Measurements from ENCODE around the gene INPPL1.
"Not testable (repeated sequence)": the region's sequence is repeated elsewhere in the genome, so short reads cannot be mapped to it uniquely, and the experiment has no call there.

The INPPL1 gene

DNA sequence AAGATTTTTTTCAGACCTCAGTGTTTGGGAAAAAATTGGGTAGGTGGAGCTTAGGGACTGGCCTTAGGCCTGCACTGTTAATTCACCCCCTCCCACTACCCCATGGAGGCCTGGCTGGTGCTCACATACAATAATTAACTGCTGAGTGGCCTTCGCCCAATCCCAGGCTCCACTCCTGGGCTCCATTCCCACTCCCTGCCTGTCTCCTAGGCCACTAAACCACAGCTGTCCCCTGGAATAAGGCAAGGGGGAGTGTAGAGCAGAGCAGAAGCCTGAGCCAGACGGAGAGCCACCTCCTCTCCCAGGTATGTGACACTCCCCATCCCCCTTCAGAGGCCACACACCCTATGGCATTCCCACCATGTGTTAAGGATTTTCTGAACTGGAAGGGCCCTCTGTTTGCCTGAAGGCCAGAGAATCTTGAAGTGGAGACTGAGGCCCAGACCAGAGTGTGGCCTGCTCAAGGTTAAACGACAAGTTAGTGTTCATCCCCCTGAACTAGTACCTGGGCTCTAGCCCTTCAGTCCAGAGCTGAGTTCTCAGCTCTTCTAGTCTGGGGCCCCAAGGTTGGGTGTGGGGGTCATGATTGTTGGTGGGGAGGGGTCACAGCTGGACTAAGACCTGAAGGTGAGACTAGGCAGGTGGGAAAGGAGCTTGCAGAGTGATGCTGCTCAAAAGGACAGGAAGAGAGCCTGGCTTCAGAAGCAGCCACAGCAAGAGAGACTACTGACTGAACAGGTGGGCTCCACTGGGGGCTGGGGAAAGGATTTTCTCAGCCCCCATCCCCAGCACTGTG is 34.9 kb upstream of the INPPL1 start:
- H3K27me3 ChIP-seq: no peaks in the 10 kb centered on the region
- H3K4me2 ChIP-seq: no peak overlapping the region
- no peaks in the 10 kb centered on the region for H3K36me3 ChIP-seq
- no peak for TF ChIP-seq Cebpa-rat (IDR thresholded peaks at IDR 0.05)
- H3K4me3 ChIP-seq: no peak overlapping the region
- no peaks in the 10 kb centered on the region for H4K20me1 ChIP-seq
- peaks cover 15% of the 10 kb centered on the region; the same call in 1 of the 2 replicates for H3K4me1 ChIP-seq
- no peaks in the 10 kb centered on the region for H3K9me3 ChIP-seq
- H3K27ac ChIP-seq: no peak overlapping the region
- H3K9ac ChIP-seq: no peak overlapping the region

DNA sequence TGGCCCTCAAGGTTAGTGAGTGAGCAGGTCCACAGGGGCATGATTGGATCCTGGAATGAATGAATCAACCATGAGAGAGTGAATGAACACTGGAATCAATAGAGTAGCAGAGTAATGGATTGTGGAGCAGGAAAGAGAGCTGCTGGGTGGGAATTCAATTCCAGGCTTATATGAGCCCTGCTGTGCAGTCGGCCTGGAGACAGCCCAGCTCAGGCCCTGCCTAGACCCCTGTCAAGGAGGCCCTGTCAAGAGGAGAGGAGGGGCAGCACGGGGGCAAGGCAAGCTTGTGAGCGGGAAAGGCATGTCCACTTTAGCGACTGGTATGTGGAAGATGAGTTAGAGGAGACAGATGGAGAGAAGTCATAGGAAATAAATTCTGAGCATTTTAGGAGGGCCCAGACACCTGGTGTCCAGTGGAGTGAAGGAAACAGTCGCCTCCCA is 33.9 kb upstream of the INPPL1 start:
- H3K9me3 ChIP-seq: no peaks in the 10 kb centered on the region

DNA sequence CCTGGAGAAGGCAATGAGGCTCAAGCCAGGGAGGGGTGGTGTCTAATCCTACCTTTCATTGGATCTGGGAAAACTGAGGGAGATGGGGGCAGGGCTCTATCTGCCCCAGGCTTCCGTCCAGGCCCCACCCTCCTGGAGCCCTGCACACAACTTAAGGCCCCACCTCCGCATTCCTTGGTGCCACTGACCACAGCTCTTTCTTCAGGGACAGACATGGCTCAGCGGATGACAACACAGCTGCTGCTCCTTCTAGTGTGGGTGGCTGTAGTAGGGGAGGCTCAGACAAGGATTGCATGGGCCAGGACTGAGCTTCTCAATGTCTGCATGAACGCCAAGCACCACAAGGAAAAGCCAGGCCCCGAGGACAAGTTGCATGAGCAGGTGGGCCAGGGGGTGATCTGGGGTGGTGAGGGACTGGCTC is 32.6 kb upstream of the INPPL1 start, which contains the start of gene FOLR1:
FOLR1 (plus strand) TSS at position 180 of the 421 bp plus-strand sequence; CDS start at position 214, 34 bp downstream.
- TF ChIP-seq Cebpa-rat (IDR thresholded peaks at IDR 0.05): no peak
- Histone ChIP-seq H3K4me2 (no peak within 1 kb of the TSS), H3K36me3 (no peaks in the 10 kb centered on the region), H3K4me1 (peaks cover 15% of the 10 kb centered on the region; the same call in 1 of the 2 replicates), H4K20me1 (no peaks in the 10 kb centered on the region), H3K9me3 (no peaks in the 10 kb centered on the region), H3K27ac (no peak within 1 kb of the TSS), H3K27me3 (no peaks in the 10 kb centered on the region), H3K9ac (no peak within 1 kb of the TSS), H3K4me3 (no peak within 1 kb of the TSS)

More for the DNA sequence above, 33.9 kb upstream of the INPPL1 start:
- Histone ChIP-seq H3K4me2 (no peak overlapping the region), H3K27ac (no peak overlapping the region), H3K27me3 (no peaks in the 10 kb centered on the region), H3K4me3 (no peak overlapping the region), H3K4me1 (peaks cover 15% of the 10 kb centered on the region; the same call in 1 of the 2 replicates), H4K20me1 (no peaks in the 10 kb centered on the region), H3K9ac (no peak overlapping the region), H3K36me3 (no peaks in the 10 kb centered on the region)
- TF ChIP-seq Cebpa-rat (IDR thresholded peaks at IDR 0.05): no peak

DNA sequence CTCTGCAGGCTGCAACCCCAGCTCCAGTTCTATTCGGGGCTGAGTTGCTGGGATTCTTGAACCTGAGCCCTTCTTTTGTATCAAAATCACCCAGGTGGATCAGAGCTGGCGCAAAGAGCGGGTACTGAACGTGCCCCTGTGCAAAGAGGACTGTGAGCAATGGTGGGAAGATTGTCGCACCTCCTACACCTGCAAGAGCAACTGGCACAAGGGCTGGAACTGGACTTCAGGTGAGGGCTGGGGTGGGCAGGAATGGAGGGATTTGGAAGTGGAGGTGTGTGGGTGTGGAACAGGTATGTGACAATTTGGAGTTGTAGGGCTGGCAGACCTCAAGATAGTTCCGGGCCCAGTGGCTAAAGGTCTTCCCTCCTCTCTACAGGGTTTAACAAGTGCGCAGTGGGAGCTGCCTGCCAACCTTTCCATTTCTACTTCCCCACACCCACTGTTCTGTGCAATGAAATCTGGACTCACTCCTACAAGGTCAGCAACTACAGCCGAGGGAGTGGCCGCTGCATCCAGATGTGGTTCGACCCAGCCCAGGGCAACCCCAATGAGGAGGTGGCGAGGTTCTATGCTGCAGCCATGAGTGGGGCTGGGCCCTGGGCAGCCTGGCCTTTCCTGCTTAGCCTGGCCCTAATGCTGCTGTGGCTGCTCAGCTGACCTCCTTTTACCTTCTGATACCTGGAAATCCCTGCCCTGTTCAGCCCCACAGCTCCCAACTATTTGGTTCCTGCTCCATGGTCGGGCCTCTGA is 28.9 kb upstream of the INPPL1 start:
- Histone ChIP-seq H4K20me1 (no peaks in the 10 kb centered on the region), H3K4me2 (no peak overlapping the region), H3K9ac (no peak overlapping the region), H3K27ac (no peak overlapping the region), H3K4me3 (no peak overlapping the region), H3K9me3 (no peaks in the 10 kb centered on the region), H3K4me1 (peaks cover 11% of the 10 kb centered on the region; the same call in 1 of the 2 replicates), H3K36me3 (no peaks in the 10 kb centered on the region), H3K27me3 (no peaks in the 10 kb centered on the region)
- no peak for TF ChIP-seq Cebpa-rat (IDR thresholded peaks at IDR 0.05)

DNA sequence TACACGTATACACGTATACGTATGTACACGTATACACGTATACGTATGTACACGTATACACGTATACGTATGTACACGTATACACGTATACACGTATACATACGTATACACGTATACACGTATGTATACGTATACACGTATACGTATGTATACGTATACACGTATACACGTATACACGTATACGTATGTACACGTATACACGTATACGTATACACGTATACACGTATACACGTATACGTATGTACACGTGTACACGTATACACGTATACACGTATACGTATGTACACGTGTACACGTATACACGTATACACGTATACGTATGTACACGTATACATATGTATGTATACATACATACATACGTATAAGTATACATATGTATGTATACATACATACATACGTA is 23.1 kb upstream of the INPPL1 start:
- H3K9me3 ChIP-seq, H3K27ac ChIP-seq, H3K4me2 ChIP-seq, H3K4me3 ChIP-seq, H3K4me1 ChIP-seq, H3K9ac ChIP-seq, H3K27me3 ChIP-seq, H4K20me1 ChIP-seq, H3K36me3 ChIP-seq: not testable (repeated sequence)

DNA sequence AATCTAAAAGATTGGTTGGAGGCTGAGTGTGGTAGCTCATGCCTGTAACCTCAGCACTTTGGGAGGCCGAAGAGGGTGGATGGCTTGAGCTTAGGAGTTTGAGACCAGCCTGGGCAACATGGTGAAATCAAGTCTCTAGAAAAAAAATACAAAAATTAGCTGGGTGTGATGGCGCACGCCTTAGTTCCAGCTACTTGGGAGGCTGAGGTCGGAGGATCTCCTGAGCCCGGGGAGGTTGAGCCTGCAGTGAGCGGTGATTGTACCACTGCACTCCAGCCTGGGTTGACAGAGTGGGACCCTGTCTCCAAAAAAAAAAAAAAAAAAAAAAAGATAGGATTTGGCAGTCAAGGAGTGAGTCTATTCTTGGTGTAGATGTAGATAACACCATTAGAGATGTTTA is 22.0 kb upstream of the INPPL1 start:
- H3K36me3 ChIP-seq: no peaks in the 10 kb centered on the region
- no peak overlapping the region for H3K4me3 ChIP-seq
- no peak overlapping the region for H3K27ac ChIP-seq
- H3K4me2 ChIP-seq: no peak overlapping the region
- H3K4me1 ChIP-seq: 0 out of 2 replicates have a peak, but pooled peaks cover 9% of the 10 kb centered on the region
- no peak overlapping the region for H3K9ac ChIP-seq
- no peaks in the 10 kb centered on the region for H4K20me1 ChIP-seq
- no peaks in the 10 kb centered on the region for H3K9me3 ChIP-seq
- no peak for TF ChIP-seq Cebpa-rat (IDR thresholded peaks at IDR 0.05)
- H3K27me3 ChIP-seq: no peaks in the 10 kb centered on the region

DNA sequence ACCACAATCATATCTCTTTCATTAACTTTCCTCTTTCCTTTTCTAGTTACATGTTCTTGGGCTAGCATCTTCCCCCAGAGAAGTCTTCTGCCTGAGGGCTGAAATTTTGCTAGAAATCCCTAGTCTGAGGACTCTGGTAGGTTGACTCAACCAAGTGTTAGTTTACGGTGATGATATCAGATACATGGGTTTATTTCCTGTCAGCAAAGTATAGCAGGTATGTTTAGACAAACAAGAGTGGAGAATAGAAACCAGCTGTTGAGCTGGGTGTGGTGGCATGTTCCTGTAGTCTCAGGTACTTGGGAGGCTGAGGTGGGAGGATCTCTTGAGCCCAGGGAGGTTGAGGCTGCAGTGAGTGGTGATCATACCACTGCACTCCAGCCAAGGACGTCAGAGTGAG is 21.4 kb upstream of the INPPL1 start:
- no peaks in the 10 kb centered on the region for H3K36me3 ChIP-seq
- H4K20me1 ChIP-seq: no peaks in the 10 kb centered on the region
- no peak for TF ChIP-seq Cebpa-rat (IDR thresholded peaks at IDR 0.05)
- no peak overlapping the region for H3K9ac ChIP-seq
- no peaks in the 10 kb centered on the region for H3K27me3 ChIP-seq
- no peak overlapping the region for H3K4me2 ChIP-seq
- 0 out of 2 replicates have a peak, but pooled peaks cover 9% of the 10 kb centered on the region for H3K4me1 ChIP-seq
- no peak overlapping the region for H3K27ac ChIP-seq
- 0 out of 2 replicates have a peak, but pooled peaks cover 2% of the 10 kb centered on the region for H3K9me3 ChIP-seq
- H3K4me3 ChIP-seq: no peak overlapping the region

DNA sequence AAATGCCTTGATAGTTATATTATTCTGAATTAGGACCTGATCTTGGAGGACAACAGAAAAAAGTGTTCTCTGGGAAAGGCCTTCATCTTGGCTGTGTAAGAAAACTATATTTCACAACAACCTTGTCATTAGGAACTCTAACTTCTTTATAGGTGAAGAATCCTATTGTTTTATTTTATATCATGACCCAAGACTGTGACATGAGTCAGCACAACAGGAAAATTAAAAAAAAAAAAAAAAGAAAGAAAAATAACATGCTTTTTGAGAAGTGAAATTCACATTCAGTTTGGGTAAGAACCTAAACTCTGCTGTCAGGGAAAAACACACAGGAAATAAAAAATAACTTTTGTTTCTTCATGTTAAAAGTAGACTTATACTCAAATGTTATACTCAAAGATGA is 19.7 kb upstream of the INPPL1 start:
- no peak for TF ChIP-seq Cebpa-rat (IDR thresholded peaks at IDR 0.05)
- H3K4me2 ChIP-seq: no peak overlapping the region
- no peak overlapping the region for H3K9ac ChIP-seq

DNA sequence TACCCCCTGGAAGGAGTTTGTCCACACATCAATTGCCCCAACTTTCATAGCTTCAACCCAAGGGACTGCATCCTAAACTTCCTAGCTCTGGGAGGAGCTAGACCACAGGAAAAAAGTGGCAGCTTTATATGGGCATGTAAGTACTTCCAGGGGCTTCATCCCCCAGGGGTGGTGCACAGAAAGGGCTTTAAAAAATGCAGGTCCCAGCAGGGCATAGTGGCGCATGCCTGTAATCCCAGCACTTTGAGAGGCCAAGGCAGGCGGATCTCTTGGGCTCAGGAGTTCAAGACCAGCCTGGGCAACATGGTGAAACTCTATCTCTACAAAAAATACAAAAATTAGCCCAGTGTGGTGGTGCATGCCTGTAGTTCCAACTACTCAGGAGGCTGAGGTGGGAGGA is 17.8 kb upstream of the INPPL1 start:
- H3K4me3 ChIP-seq, H3K27ac ChIP-seq, H4K20me1 ChIP-seq, H3K27me3 ChIP-seq, H3K4me1 ChIP-seq, H3K4me2 ChIP-seq, H3K9ac ChIP-seq, H3K36me3 ChIP-seq: not testable (repeated sequence)
- peaks cover 30% of the 10 kb centered on the region for H3K9me3 ChIP-seq

More for the DNA sequence above, 19.7 kb upstream of the INPPL1 start:
- peaks cover 19% of the 10 kb centered on the region for H3K9me3 ChIP-seq
- H3K4me1 ChIP-seq: 0 out of 2 replicates have a peak, but pooled peaks cover 9% of the 10 kb centered on the region
- H3K4me3 ChIP-seq: no peak overlapping the region
- no peaks in the 10 kb centered on the region for H4K20me1 ChIP-seq
- no peak overlapping the region for H3K27ac ChIP-seq
- no peaks in the 10 kb centered on the region for H3K27me3 ChIP-seq
- H3K36me3 ChIP-seq: no peaks in the 10 kb centered on the region

DNA sequence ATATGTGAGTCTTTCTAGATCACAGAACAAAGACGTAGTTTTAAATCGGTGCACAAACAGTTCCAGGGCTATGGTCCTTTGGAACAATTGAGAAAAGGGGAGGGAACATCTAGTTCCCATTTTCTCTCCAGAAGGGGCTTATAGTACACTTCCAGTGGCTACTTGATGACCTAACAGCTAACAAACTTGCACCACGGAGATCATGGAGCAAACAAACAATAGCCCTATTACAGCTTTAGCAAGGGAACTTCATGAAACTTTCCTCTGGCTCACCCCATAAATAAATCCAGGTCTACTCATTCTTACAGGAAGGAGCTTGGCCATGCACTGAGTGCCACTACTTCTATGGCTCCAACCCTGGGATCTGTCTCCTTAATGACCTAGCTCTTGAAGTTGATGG is 16.3 kb upstream of the INPPL1 start:
- H3K4me1 ChIP-seq: 0 out of 2 replicates have a peak, but pooled peaks cover 9% of the 10 kb centered on the region
- peaks cover 30% of the 10 kb centered on the region for H3K9me3 ChIP-seq
- H4K20me1 ChIP-seq: no peaks in the 10 kb centered on the region
- no peaks in the 10 kb centered on the region for H3K27me3 ChIP-seq
- H3K9ac ChIP-seq: no peak overlapping the region
- TF ChIP-seq Cebpa-rat (IDR thresholded peaks at IDR 0.05): no peak
- H3K36me3 ChIP-seq: no peaks in the 10 kb centered on the region
- H3K4me3 ChIP-seq: no peak overlapping the region
- H3K27ac ChIP-seq: no peak overlapping the region
- H3K4me2 ChIP-seq: no peak overlapping the region

Measured in BLaER1 (cell line).